GM10847 (cell line): ENCODE data around the gene ITGA5.

Experiments
- POLR2A ChIP-seq: IDR thresholded peaks from 2 replicates; pipeline ENCODE4 v1.6.1; 2011; ENCODE audit not compliant: insufficient read length; ENCODE audit errors: extremely low read depth

ITGA5 gene

DNA sequence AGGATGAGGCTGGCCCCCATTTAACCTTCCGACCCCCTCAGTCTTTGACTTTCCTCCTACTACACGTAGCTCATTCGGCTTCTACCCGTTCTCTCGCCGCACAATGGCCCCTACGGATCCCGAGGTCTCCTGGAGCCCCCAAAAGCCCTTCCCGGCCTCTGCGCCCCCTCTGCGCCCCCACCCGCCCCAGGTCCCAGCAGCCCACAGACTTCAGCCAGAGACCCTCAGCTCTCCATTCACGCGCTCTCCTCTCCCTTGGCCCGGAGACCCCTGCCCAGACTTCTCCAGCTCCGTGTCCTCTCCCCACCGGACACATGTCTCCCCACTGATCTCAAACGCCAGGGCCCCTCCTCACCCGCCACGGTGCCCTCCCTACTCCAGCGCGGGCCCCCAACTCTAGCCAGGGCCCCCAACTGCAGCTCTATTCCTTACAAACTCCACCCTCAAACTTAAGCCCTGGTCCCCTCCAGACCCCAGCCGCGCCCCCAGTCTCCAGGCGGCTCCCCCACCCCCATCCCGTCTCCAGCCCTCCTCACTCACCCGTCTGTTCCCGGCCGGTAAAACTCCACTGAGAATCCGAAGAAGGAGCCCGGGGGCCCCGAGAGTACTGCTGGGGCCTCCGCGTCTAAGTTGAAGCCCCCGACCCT lies 502 bp downstream of the ITGA5 start:
- TF ChIP-seq POLR2A = no peak

- no peak for TF ChIP-seq POLR2A
Observed at GRCh38 chr12:54417712-54418440, 1.2 kb downstream of the ITGA5 start.

DNA sequence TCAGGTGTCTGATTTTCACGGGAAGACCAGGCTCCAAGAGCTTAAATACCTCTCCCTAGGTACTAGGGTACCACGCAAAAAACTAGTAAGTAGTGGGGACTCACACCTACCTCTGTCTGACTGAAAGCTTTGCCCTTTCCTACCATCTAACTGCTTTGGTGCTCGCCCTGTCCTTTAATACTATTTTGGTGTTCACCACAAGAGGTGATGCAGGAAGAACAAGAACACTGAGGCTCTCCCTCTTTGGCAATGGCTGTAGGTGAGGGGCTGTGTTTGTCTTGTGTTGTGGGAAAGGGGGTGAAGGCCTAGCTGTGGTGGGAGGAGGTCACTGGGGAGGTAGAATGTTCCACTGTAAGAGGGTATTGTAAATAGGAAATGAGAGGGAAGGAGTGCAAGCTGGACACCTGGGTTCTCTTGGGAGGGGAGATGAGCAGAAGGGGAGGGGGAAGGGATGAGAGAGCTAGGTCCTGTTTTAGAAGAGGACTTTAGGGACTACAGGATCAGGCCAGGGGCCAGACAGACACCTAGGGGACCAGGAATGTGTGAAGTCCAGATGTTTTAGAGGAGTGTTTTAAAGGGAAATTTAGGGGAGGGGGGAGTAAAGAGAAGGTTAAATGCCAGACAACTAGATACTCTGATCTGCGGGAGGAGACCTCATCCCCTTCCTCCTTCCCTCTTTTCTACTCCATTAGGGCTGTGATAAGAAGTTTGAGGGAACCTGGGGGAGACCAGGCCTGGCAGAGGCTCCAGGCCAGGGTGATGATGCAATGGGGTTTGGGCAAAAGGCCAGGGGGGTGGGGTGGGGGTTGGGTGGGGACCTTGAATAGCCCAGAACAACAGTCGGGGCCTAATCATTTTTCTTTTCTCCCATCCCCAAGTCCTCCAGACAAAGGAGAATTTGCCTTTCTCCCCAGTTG lies 2.1 kb downstream of the ITGA5 start:
- no peak for TF ChIP-seq POLR2A

GRCh38 chr12:54415221-54415929 lies 3.7 kb downstream of the ITGA5 start:
- no peak for TF ChIP-seq POLR2A

GRCh38 chr12:54413284-54414190 lies 5.5 kb downstream of the ITGA5 start:
- no peak for TF ChIP-seq POLR2A

DNA sequence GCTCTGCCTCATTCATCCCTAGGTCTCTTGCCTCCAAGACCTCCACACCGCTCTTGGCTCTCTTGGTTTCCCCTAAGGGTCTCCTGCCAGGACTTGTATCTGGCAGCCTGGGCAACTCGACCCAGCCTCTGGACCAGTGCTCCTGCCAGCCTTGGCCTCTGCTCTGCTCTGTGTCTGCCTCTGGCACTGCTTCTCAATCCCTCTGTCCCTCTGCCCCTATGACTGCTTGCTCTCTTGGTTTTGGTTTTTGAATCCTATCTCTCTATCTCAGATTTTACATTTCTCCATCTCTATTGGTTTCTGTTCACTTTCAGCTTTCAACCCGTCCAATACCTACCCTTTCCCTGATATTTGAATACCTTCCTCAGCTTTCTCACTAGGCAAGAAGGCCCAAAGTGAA lies 6.3 kb downstream of the ITGA5 start:
- no peak for TF ChIP-seq POLR2A

- no peak for TF ChIP-seq POLR2A
Observed at GRCh38 chr12:54412348-54412747, 6.7 kb downstream of the ITGA5 start.

DNA sequence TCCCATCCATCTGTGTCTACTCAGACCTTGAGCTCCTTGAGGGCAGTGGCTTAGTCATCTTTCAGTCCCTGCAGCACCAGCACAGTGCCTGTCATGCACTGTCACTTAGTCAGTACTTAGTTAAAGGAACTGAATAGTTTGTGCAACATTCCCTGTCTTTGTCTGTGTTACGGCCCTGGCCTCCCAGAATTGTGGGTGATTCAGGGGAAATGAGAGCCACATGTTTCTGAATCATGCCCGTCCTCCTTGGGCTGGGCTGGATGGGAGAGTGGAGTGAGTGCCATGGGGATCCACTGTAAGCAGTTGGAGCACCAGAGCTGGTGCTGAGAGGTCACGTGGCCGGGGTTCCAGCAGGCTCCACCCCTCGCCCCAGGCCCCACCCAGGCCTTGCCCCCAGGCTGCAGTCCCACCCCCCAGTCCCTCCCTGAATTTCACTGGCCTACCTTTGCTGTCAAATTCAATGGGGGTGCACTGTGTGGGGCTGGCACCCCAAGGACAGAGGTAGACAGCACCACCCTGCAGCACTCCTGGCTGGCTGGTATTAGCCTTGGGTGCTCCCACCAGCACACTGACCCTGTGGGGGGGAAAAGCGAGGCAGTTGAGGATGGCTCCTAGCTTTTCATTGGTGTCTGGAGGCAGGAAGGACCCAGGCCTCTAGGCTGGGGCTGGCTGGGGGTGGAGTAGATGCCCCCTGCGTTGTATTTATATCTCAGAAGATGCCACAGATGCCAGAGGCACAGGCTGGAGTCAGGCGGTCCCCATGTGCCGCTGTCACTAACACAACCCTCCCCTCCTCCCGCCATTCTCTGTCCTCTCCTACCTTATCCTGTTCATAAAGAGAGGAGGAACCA lies 7.5 kb downstream of the ITGA5 start:
- no peak for TF ChIP-seq POLR2A

GRCh38 chr12:54409267-54409666 lies 9.8 kb downstream of the ITGA5 start:
- TF ChIP-seq POLR2A = no peak

GRCh38 chr12:54407183-54407905 lies 11.7 kb downstream of the ITGA5 start:
- no peak for TF ChIP-seq POLR2A

DNA sequence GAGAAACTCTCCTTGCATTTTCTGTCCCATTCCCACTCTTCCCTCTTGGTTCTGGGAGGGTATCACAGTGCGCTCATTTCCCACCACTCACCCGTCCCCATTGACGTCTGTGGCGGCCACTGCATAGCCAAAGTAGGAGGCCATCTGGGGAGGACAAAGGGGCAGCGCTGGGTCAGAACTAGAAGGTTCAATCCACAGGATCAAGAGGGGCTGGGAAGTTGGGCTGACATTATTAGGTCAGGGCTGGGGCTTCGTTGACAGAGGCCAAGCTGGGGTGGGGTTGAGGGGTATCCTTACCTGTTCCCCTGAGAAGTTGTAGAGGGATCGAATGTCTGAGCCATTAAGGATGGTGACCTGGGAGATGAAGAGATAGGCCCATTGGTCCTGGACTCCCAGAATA lies 13.5 kb downstream of the ITGA5 start:
- TF ChIP-seq POLR2A = no peak

DNA sequence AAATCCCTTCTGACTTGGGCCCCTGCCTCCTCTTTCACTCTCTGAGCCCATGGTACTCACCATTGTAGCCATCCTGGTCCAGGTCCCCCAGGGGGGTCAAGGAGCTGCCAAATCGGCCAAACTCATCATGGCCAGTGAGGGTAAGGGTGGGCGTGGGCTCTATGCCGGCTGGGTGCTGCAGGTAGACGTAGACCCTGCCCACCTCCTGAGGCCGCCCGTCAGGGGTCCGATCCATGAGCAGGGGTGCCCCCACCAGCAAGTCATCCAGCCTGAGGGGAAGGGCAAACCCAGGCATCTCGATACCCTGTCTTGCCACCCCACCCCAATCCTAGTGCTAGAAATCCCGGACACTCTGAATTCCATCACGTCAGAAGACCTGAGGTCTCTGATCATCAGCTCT lies 14.0 kb downstream of the ITGA5 start:
- no peak for TF ChIP-seq POLR2A
